AG10803 (cell line): ENCODE results near the gene HM13.

Source experiments
- DNase-seq: peaks from one replicate; pipeline ENCODE4 v3.0.0; 2010; ENCODE audit warnings: low read depth
- H3K4me3 ChIP-seq: 2 replicates; pipeline ENCODE4 v1.5.1; 2011; ENCODE audit warnings: mild to moderate bottlenecking, low read length, control low read depth
- TF ChIP-seq, protein P1 (sequence below): conservative IDR thresholded peaks from 2 replicates; pipeline ENCODE4 v1.5.1; 2011; ENCODE audit warnings: mild to moderate bottlenecking, low read length, control low read depth, inconsistent platforms

The HM13 gene

DNA sequence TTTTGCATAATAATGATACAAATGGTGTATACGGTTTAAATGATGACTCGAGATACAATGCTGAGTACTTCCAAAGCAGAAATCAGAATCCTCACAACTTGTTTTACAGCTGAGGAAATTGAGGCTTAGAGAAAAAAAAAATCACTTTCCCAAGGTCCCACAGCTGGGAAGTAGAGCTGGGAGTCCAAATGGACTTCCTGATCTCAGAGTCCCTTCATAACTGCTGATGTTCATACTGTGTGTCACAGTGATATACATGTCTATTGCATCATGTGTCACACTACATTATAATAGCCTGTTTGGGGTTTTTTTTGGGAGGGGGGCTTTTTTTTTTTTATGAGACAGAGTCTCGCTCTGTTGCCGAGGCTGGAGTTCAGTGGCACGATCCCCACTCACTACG lies 8.5 kb downstream of the HM13 start:
- H3K4me3 ChIP-seq = no peak overlapping the region
- TF ChIP-seq, protein P1, sequence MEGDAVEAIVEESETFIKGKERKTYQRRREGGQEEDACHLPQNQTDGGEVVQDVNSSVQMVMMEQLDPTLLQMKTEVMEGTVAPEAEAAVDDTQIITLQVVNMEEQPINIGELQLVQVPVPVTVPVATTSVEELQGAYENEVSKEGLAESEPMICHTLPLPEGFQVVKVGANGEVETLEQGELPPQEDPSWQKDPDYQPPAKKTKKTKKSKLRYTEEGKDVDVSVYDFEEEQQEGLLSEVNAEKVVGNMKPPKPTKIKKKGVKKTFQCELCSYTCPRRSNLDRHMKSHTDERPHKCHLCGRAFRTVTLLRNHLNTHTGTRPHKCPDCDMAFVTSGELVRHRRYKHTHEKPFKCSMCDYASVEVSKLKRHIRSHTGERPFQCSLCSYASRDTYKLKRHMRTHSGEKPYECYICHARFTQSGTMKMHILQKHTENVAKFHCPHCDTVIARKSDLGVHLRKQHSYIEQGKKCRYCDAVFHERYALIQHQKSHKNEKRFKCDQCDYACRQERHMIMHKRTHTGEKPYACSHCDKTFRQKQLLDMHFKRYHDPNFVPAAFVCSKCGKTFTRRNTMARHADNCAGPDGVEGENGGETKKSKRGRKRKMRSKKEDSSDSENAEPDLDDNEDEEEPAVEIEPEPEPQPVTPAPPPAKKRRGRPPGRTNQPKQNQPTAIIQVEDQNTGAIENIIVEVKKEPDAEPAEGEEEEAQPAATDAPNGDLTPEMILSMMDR = no peak
- DNase-seq = no peak

DNA sequence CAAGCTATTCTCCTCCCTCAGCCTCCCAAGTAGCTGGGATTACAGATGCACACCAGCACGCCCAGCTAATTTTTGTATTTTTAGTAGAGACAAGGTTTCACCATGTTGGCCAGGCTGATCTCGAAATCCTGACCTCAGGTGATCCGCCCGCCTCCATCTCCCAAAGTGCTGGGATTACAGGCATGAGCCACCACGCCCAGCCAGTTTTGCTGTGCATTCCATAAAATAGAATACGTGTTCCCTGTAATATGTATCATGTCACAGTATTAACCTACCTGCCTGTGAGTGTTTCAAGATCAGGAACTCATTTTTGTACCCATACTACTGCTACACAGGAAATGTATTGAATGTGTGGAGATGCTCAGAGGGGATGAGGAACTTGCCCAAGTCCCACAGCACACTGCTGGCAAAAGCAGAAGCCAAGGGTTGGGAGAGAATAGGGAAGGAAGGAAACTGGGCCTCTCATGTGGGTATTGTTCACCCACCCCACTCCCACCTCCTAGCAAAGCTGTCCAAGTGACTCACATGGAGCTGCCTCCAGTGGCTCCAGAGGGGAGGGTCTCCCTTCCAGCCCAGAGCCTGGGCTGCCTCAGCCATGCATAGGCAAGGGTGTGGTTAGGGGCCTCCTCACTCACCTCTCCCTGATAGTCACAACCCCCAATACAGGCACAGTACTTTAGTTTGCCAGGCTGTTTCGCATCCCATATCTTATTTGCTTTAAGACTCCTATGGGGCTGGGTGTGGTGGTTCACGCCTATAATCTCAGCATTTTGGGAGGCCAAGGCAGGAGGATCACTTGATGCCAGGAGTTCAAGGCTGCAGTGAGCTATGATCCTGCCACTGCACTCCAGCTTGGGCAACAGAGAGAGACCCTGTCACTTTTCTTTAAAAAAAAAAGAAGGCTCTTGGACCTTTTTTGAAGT lies 9.4 kb downstream of the HM13 start:
- DNase-seq = peak; percentile 32
- TF ChIP-seq, protein P1 = no peak
- H3K4me3 ChIP-seq = no peak overlapping the region

DNA sequence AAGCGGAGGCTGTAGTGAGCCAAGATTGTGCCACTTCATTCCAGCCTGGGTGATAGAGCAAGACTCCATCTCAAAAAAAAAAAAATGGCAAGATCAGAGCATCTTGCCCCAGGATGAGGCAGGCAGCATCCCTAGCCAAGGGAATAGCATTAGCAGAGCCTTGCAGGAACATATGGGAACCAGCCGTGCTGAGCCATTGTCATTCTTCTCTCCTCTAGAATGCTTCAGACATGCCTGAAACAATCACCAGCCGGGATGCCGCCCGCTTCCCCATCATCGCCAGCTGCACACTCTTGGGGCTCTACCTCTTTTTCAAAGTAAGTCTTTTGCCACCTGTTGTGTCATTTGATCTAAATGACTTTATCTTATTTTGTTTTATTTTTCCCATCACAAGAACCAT lies 13.0 kb downstream of the HM13 start:
- TF ChIP-seq, protein P1 = no peak
- DNase-seq = peak; percentile 50
- H3K4me3 ChIP-seq = no peak overlapping the region

DNA sequence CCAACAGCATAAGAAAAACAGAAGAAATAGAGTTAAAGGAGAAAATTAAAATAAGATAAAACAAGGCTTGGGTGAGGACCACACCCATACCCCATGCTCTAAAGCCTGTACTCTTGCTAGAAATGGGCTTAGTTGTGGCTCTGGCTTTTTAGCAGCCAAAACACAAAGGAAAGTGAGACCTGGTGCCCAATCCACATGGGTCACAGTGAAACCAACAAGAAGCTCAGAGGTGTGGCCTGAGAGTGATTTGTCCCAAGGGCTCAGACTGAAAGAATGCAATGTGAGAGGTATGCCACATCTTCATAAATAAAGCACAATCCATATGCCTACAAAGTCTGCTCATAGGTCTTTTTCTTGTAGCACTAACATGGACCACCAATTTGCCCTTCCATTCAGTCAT lies 21.1 kb downstream of the HM13 start:
- DNase-seq = no peak
- TF ChIP-seq, protein P1 = no peak
- no peak overlapping the region for H3K4me3 ChIP-seq

DNA sequence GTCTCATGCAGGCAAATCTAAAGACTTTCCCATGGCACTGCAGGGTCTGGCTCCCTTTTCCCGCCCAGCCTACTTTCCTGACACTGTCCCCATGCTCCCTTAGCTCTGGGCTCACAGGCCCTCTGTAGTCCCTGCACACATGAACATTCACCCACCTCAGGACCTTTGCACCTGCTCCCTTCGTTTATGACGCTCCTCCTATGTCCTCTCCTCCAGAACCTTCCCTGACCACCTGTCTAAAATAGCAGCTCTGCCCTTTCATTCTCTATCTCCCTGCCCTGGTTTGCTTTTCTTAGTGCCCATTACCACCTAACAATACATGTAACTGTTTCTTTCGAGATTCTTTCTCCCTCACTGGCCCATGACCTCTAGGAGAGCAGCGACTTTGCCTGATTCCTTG lies 22.3 kb downstream of the HM13 start:
- no peak for DNase-seq
- TF ChIP-seq, protein P1 = no peak
- no peak overlapping the region for H3K4me3 ChIP-seq

DNA sequence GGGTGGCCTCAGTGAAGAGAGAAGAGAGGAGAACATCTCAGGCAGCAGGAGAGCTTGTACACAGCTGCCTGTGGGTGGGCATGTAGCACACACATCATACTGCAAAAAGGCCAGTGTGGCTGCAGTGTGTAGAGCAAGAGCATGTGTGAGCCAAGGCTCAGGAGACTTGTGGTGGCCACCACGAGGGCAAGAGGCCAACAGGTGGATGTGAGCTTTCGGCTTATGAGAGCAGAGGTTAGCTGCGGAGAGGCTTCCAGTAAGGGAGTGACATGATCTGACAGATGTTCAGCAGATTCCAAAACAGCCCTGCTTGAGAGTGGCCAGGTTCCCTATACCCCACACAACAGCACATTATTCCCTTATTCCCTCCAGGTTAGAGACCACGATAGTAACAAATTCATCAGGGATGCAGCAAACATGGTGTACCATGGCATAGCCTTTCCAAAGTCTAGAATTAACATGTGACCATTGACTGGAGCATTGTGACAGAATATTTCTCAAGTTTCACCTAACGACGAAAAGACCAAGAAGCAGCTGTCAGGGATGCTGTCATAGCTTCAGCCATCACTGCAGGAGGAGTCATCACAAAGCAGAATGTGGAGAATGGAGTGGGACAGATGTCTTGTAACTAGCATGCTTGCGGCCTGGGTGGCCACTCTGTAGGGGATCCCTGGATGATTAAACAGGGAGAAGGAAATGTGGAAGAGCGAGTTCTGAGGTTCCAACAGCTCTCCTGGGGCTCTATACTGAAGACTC lies 23.1 kb downstream of the HM13 start:
- TF ChIP-seq, protein P1 = no peak
- H3K4me3 ChIP-seq = no peak overlapping the region
- no peak for DNase-seq
